ENCODE data around the gene SLC49A3. TPM values are rescaled to one million over a fixed set of nuclear protein-coding genes. Genes with fewer than 3 reads are reported as not detected.
A peak's percentile ranks its signal among the peaks of the same experiment; 100 is the strongest.
"Not testable (repeated sequence)": the region's sequence is repeated elsewhere in the genome, so short reads cannot be mapped to it uniquely, and the experiment has no call there.

The SLC49A3 gene
- total RNA-seq, 1 experiment from 2014 or later = 6.9 TPM

GRCh38 chr4:706834-707598 is 18.1 kb upstream of the SLC49A3 start:
- Mint-ChIP-seq H3K27me3 (ENCODE audit: low read depth) (peaks cover 20% of the 10 kb centered on the region), H3K4me3 (peak overlapping the region; percentile 39 to 55; a peak in 4 of 5 replicates), H3K9me3 (peaks cover 0 to 4% of the 10 kb centered on the region in 2 experiments; a peak in 2 of 5 replicates), H3K27ac (no peak overlapping the region), H3K4me1 (peaks cover 3 to 5% of the 10 kb centered on the region in 2 experiments; a peak in 3 of 4 replicates), H3K36me3 (ENCODE audit: insufficient read depth in 1 of 3, low read depth in 3 of 3) (peaks cover 22 to 28% (median 26%) of the 10 kb centered on the region in 3 experiments; a peak in 6 of 7 replicates)
- no peak for TF ChIP-seq CTCF (conservative IDR thresholded peaks at IDR 0.05)
- no peak overlapping the region for H4K8ac ChIP-seq (replicated peaks; ENCODE audit: insufficient read length, low read depth, low read length)
- H4K91ac ChIP-seq (ENCODE audit: insufficient read length, low read depth, low read length) = no peak overlapping the region
- H2AFZ ChIP-seq (ENCODE audit: low read length) = no peak overlapping the region
- no peak overlapping the region for H3T11ph ChIP-seq (ENCODE audit: low read length)
- H2BK12ac ChIP-seq (ENCODE audit: insufficient read length, low read depth, low read length) = no peak overlapping the region
- H3K23ac ChIP-seq (ENCODE audit: insufficient read length, low read depth, low read length) = no peak overlapping the region
- 0 out of 2 replicates have a peak overlapping the region, but pooled peaks have one; percentile 42 for H3K14ac ChIP-seq (ENCODE audit: insufficient read depth, low read length)
- H3K4me1 ChIP-seq (ENCODE audit: insufficient read depth, low read length) = no peaks in the 10 kb centered on the region
- WGBS (ENCODE audit: extremely low coverage, insufficient read length, low lambda C conversion rate) = no CpG with 5 or more reads among the region's 21 CpGs
- peaks cover 8% of the 10 kb centered on the region for H3K79me1 ChIP-seq (ENCODE audit: insufficient read depth, low read depth, low read length, poor library complexity, severe bottlenecking)
- no peak overlapping the region for H2BK20ac ChIP-seq (ENCODE audit: low read depth, low read length, poor library complexity, severe bottlenecking)
- no peak overlapping the region for H3K4ac ChIP-seq (ENCODE audit: low read depth, low read length)
- no peak overlapping the region for H3K27ac ChIP-seq (ENCODE audit: insufficient read length, low read depth, low read length)
- peaks cover 22% of the 10 kb centered on the region; the same call in 1 of the 2 replicates for H3K79me2 ChIP-seq (ENCODE audit: insufficient read depth, low read length)
- DNase-seq = no peak
- no peak overlapping the region for H3K56ac ChIP-seq (ENCODE audit: insufficient read length, low read depth, low read length)
- no peaks in the 10 kb centered on the region for H3K9me3 ChIP-seq (ENCODE audit: control insufficient read depth, low read depth, low read length)
- no peaks in the 10 kb centered on the region; the same call in 1 of the 2 replicates for H3K27me3 ChIP-seq (ENCODE audit: insufficient read depth, low read length)
- H3K9ac ChIP-seq (ENCODE audit: extremely low read depth, insufficient read length, low read length) = no peak overlapping the region
- no peak overlapping the region for H2AK5ac ChIP-seq (ENCODE audit: insufficient read length, low read length)
- H4K5ac ChIP-seq (ENCODE audit: insufficient read length, low read depth, low read length) = no peak overlapping the region
- H2BK5ac ChIP-seq (ENCODE audit: insufficient read length, low read length) = no peak overlapping the region
- H3K23me2 ChIP-seq (ENCODE audit: insufficient read length, low read depth, low read length, poor library complexity, severe bottlenecking) = no peaks in the 10 kb centered on the region
- H4K20me1 ChIP-seq (ENCODE audit: control insufficient read depth, insufficient read depth, insufficient read length) = peaks cover 4% of the 10 kb centered on the region
- H3K4me2 ChIP-seq (ENCODE audit: insufficient read depth, insufficient read length, low read length) = peak overlapping the region; percentile 19
- H2BK120ac ChIP-seq (ENCODE audit: low read depth, low read length, poor library complexity, severe bottlenecking) = no peak overlapping the region
- no peak overlapping the region for H3K18ac ChIP-seq (ENCODE audit: insufficient read length, low read depth, low read length)
- no peak overlapping the region for H2BK15ac ChIP-seq (ENCODE audit: low read depth, low read length)

- H3K9me3 ChIP-seq (ENCODE audit: control insufficient read depth, low read depth, low read length); H2BK120ac ChIP-seq (ENCODE audit: low read depth, low read length, poor library complexity, severe bottlenecking); H4K20me1 ChIP-seq (ENCODE audit: control insufficient read depth, insufficient read depth, insufficient read length); H3K27ac Mint-ChIP-seq; H3K27ac ChIP-seq (ENCODE audit: insufficient read length, low read depth, low read length); H2BK20ac ChIP-seq (ENCODE audit: low read depth, low read length, poor library complexity, severe bottlenecking); H3K4me1 ChIP-seq (ENCODE audit: insufficient read depth, low read length); H3T11ph ChIP-seq (ENCODE audit: low read length); H3K4ac ChIP-seq (ENCODE audit: low read depth, low read length); H4K91ac ChIP-seq (ENCODE audit: insufficient read length, low read depth, low read length); H3K56ac ChIP-seq (ENCODE audit: insufficient read length, low read depth, low read length); H3K79me1 ChIP-seq (ENCODE audit: insufficient read depth, low read depth, low read length, poor library complexity, severe bottlenecking); H3K23ac ChIP-seq (ENCODE audit: insufficient read length, low read depth, low read length); H2BK12ac ChIP-seq (ENCODE audit: insufficient read length, low read depth, low read length); H3K23me2 ChIP-seq (ENCODE audit: insufficient read length, low read depth, low read length, poor library complexity, severe bottlenecking); H2BK15ac ChIP-seq (ENCODE audit: low read depth, low read length); H2AK5ac ChIP-seq (ENCODE audit: insufficient read length, low read length); H3K9me3 Mint-ChIP-seq; H3K27me3 ChIP-seq (ENCODE audit: insufficient read depth, low read length); H2BK5ac ChIP-seq (ENCODE audit: insufficient read length, low read length); H4K5ac ChIP-seq (ENCODE audit: insufficient read length, low read depth, low read length); DNase-seq; H4K8ac ChIP-seq (replicated peaks; ENCODE audit: insufficient read length, low read depth, low read length); H3K4me1 Mint-ChIP-seq; H2AFZ ChIP-seq (ENCODE audit: low read length): not testable (repeated sequence)
- H3K9ac ChIP-seq (ENCODE audit: extremely low read depth, insufficient read length, low read length) = peak overlapping the region; percentile 87
- H3K27me3 Mint-ChIP-seq (ENCODE audit: low read depth) = peaks cover 22% of the 10 kb centered on the region
- H3K4me3 Mint-ChIP-seq = peak overlapping the region; percentile 53 to 75
- H3K18ac ChIP-seq (ENCODE audit: insufficient read length, low read depth, low read length) = peak overlapping the region; percentile 56
- peak overlapping the region; percentile 58 for H3K4me2 ChIP-seq (ENCODE audit: insufficient read depth, insufficient read length, low read length)
- peaks cover 21% of the 10 kb centered on the region; the same call in 1 of the 2 replicates for H3K79me2 ChIP-seq (ENCODE audit: insufficient read depth, low read length)
- WGBS (ENCODE audit: extremely low coverage, insufficient read length, low lambda C conversion rate) = no CpG with 5 or more reads among the region's 21 CpGs
- H3K36me3 Mint-ChIP-seq (ENCODE audit: insufficient read depth in 1 of 3, low read depth in 3 of 3) = peaks cover 22 to 28% (median 25%) of the 10 kb centered on the region in 3 experiments; a peak in 6 of 7 replicates
- H3K14ac ChIP-seq (ENCODE audit: insufficient read depth, low read length) = peak overlapping the region; percentile 91
Measured at GRCh38 chr4:706083-706633, 17.2 kb upstream of the SLC49A3 start.
